ENCODE data around the gene ARRB2. TPM values are rescaled to one million over a fixed set of nuclear protein-coding genes. Genes with fewer than 3 reads are reported as not detected.
A peak's percentile ranks its signal among the peaks of the same experiment; 100 is the strongest.

Gene ARRB2
- 95.6 and 101 TPM in 2 replicates for total RNA-seq (2021; fragmentation: NEBNext Ultra II Directional; extraction: Animal tissue kit (Norgen Biotek cat#: 25700))
- polyA plus RNA-seq (2011; rRNA removed): 72.4 and 96.0 TPM in 2 replicates
- polyA plus RNA-seq (2011; cell fraction: cytosol; rRNA removed): 73.9 TPM
- polyA plus RNA-seq (2011; cell fraction: nucleus; rRNA removed): 129 TPM
- polyA plus RNA-seq (2012, experiment 1 of 2): 104 to 117 TPM (median 111 TPM) in 4 replicates
- 90.6 TPM for polyA plus RNA-seq (2012, experiment 2 of 2)
- polyA plus RNA-seq (2013, experiment 1 of 2): 70.3 TPM
- 66.1 TPM for polyA plus RNA-seq (2013, experiment 2 of 2)
- 38.6 and 48.3 TPM in 2 replicates for polyA minus RNA-seq (2011; rRNA and poly(A)+ RNA removed)
- 30.5 TPM for polyA minus RNA-seq (2011; cell fraction: cytosol; rRNA and poly(A)+ RNA removed)
- polyA minus RNA-seq (2011; cell fraction: nucleus; rRNA and poly(A)+ RNA removed): 29.7 TPM
- long read RNA-seq, experiment 1, transcript ARRB2-201 (15 exons, 1,895 nt): major isoform, 7 of 71 reads
- long read RNA-seq, experiment 1, transcript ARRB2-216 (14 exons, 1,348 nt): minor isoform, 5 of 71 reads
- long read RNA-seq, experiment 1, partial matches to known transcripts: 28 of 71 reads
- long read RNA-seq, experiment 1, other reads (novel, unspliced or antisense): 31 of 71 reads
- long read RNA-seq, experiment 2, transcript ARRB2-201 (15 exons, 1,895 nt): major isoform, 6 of 13 reads
- long read RNA-seq, experiment 2, partial matches to known transcripts: 0 of 13 reads
- long read RNA-seq, experiment 2, other reads (novel, unspliced or antisense): 3 of 13 reads

DNA sequence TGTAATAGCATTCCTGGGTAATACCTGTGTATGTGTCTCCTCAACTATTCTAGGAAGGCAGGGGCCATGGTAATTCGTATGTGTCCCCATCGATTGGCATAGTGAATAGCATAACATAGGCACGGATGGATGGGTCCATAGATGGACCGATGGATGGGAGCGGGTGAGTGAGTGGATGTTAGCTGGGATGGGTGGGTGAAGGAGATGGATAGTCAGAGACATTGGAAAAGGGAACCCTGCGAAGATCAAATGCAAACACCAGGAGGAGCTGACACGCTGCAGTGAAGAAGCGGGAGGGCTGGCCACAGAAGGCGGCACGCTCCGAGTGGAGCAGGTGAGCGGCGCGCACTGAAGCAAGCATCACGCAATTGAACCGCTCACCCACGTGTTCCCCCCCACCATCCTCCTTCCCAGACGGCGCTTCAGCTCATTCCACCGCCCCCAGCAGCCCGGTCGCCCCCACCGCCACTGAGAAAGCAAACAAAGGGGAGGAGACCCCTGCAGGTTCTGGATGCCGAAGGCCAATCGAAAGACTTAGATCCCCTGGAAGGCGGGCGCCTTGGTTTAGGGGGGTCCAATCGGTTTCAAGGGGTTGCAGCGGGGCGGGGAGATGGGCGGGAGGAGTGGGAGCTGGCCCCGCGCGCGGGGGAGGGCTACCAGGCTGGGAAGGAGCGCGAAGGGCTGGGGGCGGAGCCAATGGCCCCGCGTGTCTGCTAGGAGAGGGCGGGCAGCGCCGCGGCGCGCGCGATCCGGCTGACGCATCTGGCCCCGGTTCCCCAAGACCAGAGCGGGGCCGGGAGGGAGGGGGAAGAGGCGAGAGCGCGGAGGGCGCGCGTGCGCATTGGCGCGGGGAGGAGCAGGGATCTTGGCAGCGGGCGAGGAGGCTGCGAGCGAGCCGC, at the start of gene ARRB2:
ARRB2 (plus strand) TSS at position 839 of the 899 bp plus-strand sequence. CDS start 90 bp downstream, outside the sequence.
- Histone ChIP-seq H3K4me1 (replicated peaks in 1 of 4; ENCODE audit: control insufficient read depth in 3 of 4, insufficient read depth in 4 of 4, low read length in 3 of 4) (peaks cover 6 to 15% (median 10%) of the 10 kb centered on the region in 4 experiments), H2AK5ac (ENCODE audit: low read depth, low read length) (no peak within 1 kb of the TSS), H3K56ac (replicated peaks; ENCODE audit: insufficient read length, low read depth, low read length) (peak within 1 kb of the TSS; percentile 0), H3K23ac (ENCODE audit: insufficient read length) (no peak within 1 kb of the TSS), H2BK120ac (replicated peaks; ENCODE audit: low read depth, low read length) (no peak within 1 kb of the TSS), H3K14ac (ENCODE audit: insufficient read length) (peak within 1 kb of the TSS; percentile 44), H4K5ac (ENCODE audit: insufficient read length, low read depth, low read length) (peak within 1 kb of the TSS; percentile 17), H3K27me3 (replicated peaks in 1 of 4; ENCODE audit: control insufficient read depth in 3 of 4, extremely low read depth in 1 of 4, insufficient read depth in 3 of 4, low read length in 3 of 4) (no peaks in the 10 kb centered on the region), H3K27ac (ENCODE audit: low read depth, low read length) (peak within 1 kb of the TSS; percentile 50; the same call in 1 of the 2 replicates), H2AFZ (ENCODE audit: low read length) (peak within 1 kb of the TSS; percentile 43; the same call in 1 of the 2 replicates), H3K4ac (replicated peaks; ENCODE audit: insufficient read length, low read depth, low read length) (no peak within 1 kb of the TSS), H4K20me1 (replicated peaks in 1 of 2; ENCODE audit: control insufficient read depth in 1 of 2, insufficient read depth in 2 of 2, low read length in 2 of 2) (peaks cover 0 to 7% of the 10 kb centered on the region in 2 experiments), H3K18ac (ENCODE audit: extremely low read depth, low read length) (peak within 1 kb of the TSS; percentile 71), H2BK20ac (ENCODE audit: low read length) (no peak within 1 kb of the TSS), H3K9ac (replicated peaks in 1 of 4; ENCODE audit: extremely low read depth in 1 of 4, low read depth in 3 of 4, low read length in 3 of 4) (peak within 1 kb of the TSS; percentile 51 to 59 (median 56)), H4K91ac (replicated peaks; ENCODE audit: insufficient read length, low read length) (peak within 1 kb of the TSS; percentile 51), H2BK5ac (ENCODE audit: low read depth, low read length) (peak within 1 kb of the TSS; percentile 67; the same call in 1 of the 2 replicates), H3K9me3 (ENCODE audit: insufficient read depth in 2 of 2, low read depth in 1 of 2, low read length in 1 of 2) (0 out of 4 replicates have a peak, but pooled peaks cover 0 to 3% of the 10 kb centered on the region in 2 experiments), H3K36me3 (ENCODE audit: control insufficient read depth in 2 of 4, insufficient read depth in 4 of 4, low read length in 3 of 4) (no peaks in the 10 kb centered on the region), H2BK12ac (ENCODE audit: low read depth, low read length) (peak within 1 kb of the TSS; percentile 0; the same call in 1 of the 2 replicates), H3K79me1 (ENCODE audit: low read depth, low read length) (peaks cover 7% of the 10 kb centered on the region; the same call in 1 of the 2 replicates), H3K4me3 (ENCODE audit: extremely low read depth in 1 of 4, insufficient read depth in 2 of 4, low read depth in 3 of 4, low read length in 4 of 4) (peak within 1 kb of the TSS; percentile 64 to 81 (median 70)), H4K8ac (ENCODE audit: extremely low read depth, insufficient read depth, low read length) (peak within 1 kb of the TSS; percentile 83), H3K23me2 (ENCODE audit: low read depth, low read length) (peaks cover 6% of the 10 kb centered on the region), H3K4me2 (ENCODE audit: insufficient read depth in 1 of 2, low read depth in 2 of 2, low read length in 2 of 2) (peak within 1 kb of the TSS; percentile 76 to 96), H3K79me2 (ENCODE audit: control insufficient read depth in 1 of 2, insufficient read depth in 2 of 2, low read length in 2 of 2) (peaks cover 0 to 19% of the 10 kb centered on the region in 2 experiments; a peak in 2 of 4 replicates), H2BK15ac (ENCODE audit: low read length) (peak within 1 kb of the TSS; percentile 83; the same call in 1 of the 2 replicates)
- WGBS, 2 experiments (ENCODE audit: extremely low coverage in 1 of 2, insufficient coverage in 1 of 2, insufficient read length in 1 of 2, insufficient replicate concordance in 2 of 2, low coverage in 1 of 2, low lambda C conversion rate in 2 of 2, missing lambda C conversion rate in 1 of 2): 2% methylated on average over 28 of the region's 67 CpGs; no CpG with 5 or more reads in 1 of the 2 experiments
- ChIA-PET CTCF (ENCODE audit: partially characterized antibody) (interaction anchor here (0.6 to 1.5 kb wide), 11 partner anchors 9 to 555 kb away, joined by 3 to 4 read pairs (median 3); partner anchors contain the start of gene PSMB6), POLR2A (ENCODE audit: partially characterized antibody) (interaction anchor here (0.8 to 2.5 kb wide), 14 partner anchors 10 to 240 kb away, joined by 3 to 14 read pairs (median 3); partner anchors contain the start of genes GLTPD2, MED11, RNF167 and SLC25A11)
- FAIRE-seq (peak; percentile 7), DNase-seq (ENCODE audit: low read depth in 1 of 2, low spot score in 2 of 2) (peak; percentile 90 to 95)
- TF ChIP-seq POU5F1 (IDR thresholded peaks at IDR 0.05; ENCODE audit: low read depth, low read length): no peak
- peak; percentile 63; the same call in 1 of the 2 replicates for TF ChIP-seq SP1 (IDR thresholded peaks at IDR 0.05; ENCODE audit: low read depth, low read length)
- no peak for TF ChIP-seq CTBP2 (IDR thresholded peaks at IDR 0.05; ENCODE audit: borderline replicate concordance, insufficient read depth, insufficient read length, low read length)
- TF ChIP-seq YY1 (IDR thresholded peaks at IDR 0.05; ENCODE audit: low read depth, low read length): no peak
- TF ChIP-seq, protein P1, sequence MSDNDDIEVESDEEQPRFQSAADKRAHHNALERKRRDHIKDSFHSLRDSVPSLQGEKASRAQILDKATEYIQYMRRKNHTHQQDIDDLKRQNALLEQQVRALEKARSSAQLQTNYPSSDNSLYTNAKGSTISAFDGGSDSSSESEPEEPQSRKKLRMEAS (IDR thresholded peaks at IDR 0.05): peak; percentile 66
- TF ChIP-seq KDM4A (IDR thresholded peaks at IDR 0.05; ENCODE audit: low read depth, low read length, severe bottlenecking): peak; percentile 82

All from H1 (cell line).